KMS-11 (cell line): Measurements from ENCODE around the gene DPH7.
"Not testable (repeated sequence)": the region's sequence is repeated elsewhere in the genome, so short reads cannot be mapped to it uniquely, and the experiment has no call there.

Source experiments
- H2AFZ ChIP-seq: fragments of 200-600 bp; sonication (generic); 2 replicates; pipeline ENCODE4 v1.6.1; 2016; ENCODE audit warnings: antibody characterized with exemption, mixed run types, low read depth
- H3K27ac ChIP-seq: fragments of 200-600 bp; sonication (generic); 2 replicates; pipeline ENCODE4 v1.6.1; 2016; ENCODE audit warnings: mild to moderate bottlenecking, mixed run types
- H3K27me3 ChIP-seq: fragments of 200-600 bp; sonication (generic); 2 replicates; pipeline ENCODE4 v1.6.1; 2017; ENCODE audit warnings: mild to moderate bottlenecking, low read depth, mixed run types, moderate library complexity; ENCODE audit not compliant: insufficient read depth
- H3K36me3 ChIP-seq: fragments of 200-600 bp; sonication (generic); 2 replicates; pipeline ENCODE4 v1.6.1; 2017; ENCODE audit warnings: mild to moderate bottlenecking, mixed run types; ENCODE audit not compliant: insufficient read depth
- H3K4me1 ChIP-seq: fragments of 200-600 bp; sonication (generic); 2 replicates; pipeline ENCODE4 v1.6.1; 2016; ENCODE audit warnings: mild to moderate bottlenecking, low read depth, mixed run types; ENCODE audit not compliant: poor library complexity, severe bottlenecking
- H3K4me2 ChIP-seq: fragments of 200-600 bp; sonication (generic); 2 replicates; pipeline ENCODE4 v1.7.0; 2016; ENCODE audit warnings: mild to moderate bottlenecking, mixed run types
- H3K4me3 ChIP-seq: fragments of 200-600 bp; sonication (generic); IDR thresholded peaks from 2 replicates; pipeline ENCODE4 v1.6.1; 2017; ENCODE audit warnings: low read depth, low read length, mixed read lengths; ENCODE audit not compliant: insufficient read depth
- H3K79me2 ChIP-seq: fragments of 200-600 bp; sonication (generic); 2 replicates; pipeline ENCODE4 v1.6.1; 2016; ENCODE audit warnings: low read depth, mixed run types; ENCODE audit not compliant: insufficient read depth
- H3K9ac ChIP-seq: fragments of 200-600 bp; sonication (generic); 2 replicates; pipeline ENCODE4 v1.6.1; 2016; ENCODE audit warnings: mild to moderate bottlenecking, mixed run types
- H4K20me1 ChIP-seq: fragments of 200-600 bp; sonication (generic); 2 replicates; pipeline ENCODE4 v1.6.1; 2016; ENCODE audit warnings: mild to moderate bottlenecking, mixed run types; ENCODE audit not compliant: insufficient read depth
- TF ChIP-seq, protein P1 (sequence below): fragments of 200-600 bp; sonication (generic); conservative IDR thresholded peaks from 2 replicates; pipeline ENCODE4 v1.6.1; 2017; ENCODE audit warnings: low read depth, mild to moderate bottlenecking, antibody characterized with exemption, low read length, moderate library complexity, mixed read lengths

Gene DPH7

GRCh38 chr9:137535120-137535428 is 43.7 kb downstream of the DPH7 start:
- Histone ChIP-seq H3K36me3 (no peaks in the 10 kb centered on the region), H3K4me1 (peaks cover 10% of the 10 kb centered on the region), H3K9ac (peak overlapping the region; percentile 0; the same call in 1 of the 2 replicates), H2AFZ (peak overlapping the region; percentile 45; the same call in 1 of the 2 replicates), H4K20me1 (no peaks in the 10 kb centered on the region), H3K4me3 (no peak overlapping the region), H3K79me2 (no peaks in the 10 kb centered on the region), H3K27ac (peak overlapping the region; percentile 38; the same call in 1 of the 2 replicates), H3K27me3 (no peaks in the 10 kb centered on the region), H3K4me2 (peak overlapping the region; percentile 5; the same call in 1 of the 2 replicates)
- TF ChIP-seq, protein P1, sequence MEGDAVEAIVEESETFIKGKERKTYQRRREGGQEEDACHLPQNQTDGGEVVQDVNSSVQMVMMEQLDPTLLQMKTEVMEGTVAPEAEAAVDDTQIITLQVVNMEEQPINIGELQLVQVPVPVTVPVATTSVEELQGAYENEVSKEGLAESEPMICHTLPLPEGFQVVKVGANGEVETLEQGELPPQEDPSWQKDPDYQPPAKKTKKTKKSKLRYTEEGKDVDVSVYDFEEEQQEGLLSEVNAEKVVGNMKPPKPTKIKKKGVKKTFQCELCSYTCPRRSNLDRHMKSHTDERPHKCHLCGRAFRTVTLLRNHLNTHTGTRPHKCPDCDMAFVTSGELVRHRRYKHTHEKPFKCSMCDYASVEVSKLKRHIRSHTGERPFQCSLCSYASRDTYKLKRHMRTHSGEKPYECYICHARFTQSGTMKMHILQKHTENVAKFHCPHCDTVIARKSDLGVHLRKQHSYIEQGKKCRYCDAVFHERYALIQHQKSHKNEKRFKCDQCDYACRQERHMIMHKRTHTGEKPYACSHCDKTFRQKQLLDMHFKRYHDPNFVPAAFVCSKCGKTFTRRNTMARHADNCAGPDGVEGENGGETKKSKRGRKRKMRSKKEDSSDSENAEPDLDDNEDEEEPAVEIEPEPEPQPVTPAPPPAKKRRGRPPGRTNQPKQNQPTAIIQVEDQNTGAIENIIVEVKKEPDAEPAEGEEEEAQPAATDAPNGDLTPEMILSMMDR = peak; percentile 8; the same call in 1 of the 2 replicates

DNA sequence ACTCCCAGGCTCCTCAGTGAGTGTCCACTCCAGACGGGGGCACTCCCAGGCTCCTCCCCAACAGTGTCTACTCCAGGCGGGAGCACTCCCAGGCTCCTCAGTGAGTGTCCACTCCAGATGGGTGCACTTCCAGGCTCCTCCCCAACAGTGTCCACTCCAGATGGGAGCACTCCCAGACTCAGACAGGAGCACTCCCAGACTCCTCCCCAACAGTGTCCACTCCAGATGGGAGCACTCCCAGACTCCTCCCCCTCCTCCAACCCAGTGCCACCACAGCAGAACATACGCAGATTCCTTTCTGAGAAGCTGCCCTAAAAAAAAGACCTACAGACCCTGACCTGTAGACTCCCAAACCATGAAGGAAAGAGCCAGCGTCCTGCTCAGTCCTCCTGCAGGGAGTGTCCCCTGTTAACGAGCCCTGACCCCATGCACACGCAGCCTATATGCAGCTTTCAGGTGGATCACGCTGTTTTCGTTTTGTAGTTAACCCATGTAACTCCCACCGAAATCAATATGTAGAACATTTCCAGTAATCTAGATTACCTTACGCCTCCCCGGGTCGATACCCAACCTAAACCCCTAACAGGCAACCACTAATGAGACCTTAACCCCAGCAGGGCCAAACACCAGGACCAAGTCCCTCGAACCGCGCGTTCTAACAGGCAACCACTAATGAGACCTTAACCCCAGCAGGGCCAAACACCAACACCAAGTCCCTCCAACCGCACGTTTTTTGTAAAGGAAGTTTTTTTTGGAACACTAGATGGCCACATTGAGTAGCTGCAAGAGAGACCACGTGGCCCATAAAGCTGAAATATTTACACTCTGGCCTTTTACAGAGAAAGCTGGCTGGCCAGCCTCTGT is 44.2 kb downstream of the DPH7 start:
- Histone ChIP-seq H3K79me2 (no peaks in the 10 kb centered on the region), H3K4me3 (no peak overlapping the region), H3K9ac (peak overlapping the region; percentile 0; the same call in 1 of the 2 replicates), H2AFZ (peak overlapping the region; percentile 45; the same call in 1 of the 2 replicates), H3K27me3 (no peaks in the 10 kb centered on the region), H3K27ac (peak overlapping the region; percentile 38; the same call in 1 of the 2 replicates), H3K4me1 (peaks cover 10% of the 10 kb centered on the region), H3K36me3 (no peaks in the 10 kb centered on the region), H3K4me2 (peak overlapping the region; percentile 5; the same call in 1 of the 2 replicates), H4K20me1 (no peaks in the 10 kb centered on the region)
- TF ChIP-seq, protein P1 = peak; percentile 73

DNA sequence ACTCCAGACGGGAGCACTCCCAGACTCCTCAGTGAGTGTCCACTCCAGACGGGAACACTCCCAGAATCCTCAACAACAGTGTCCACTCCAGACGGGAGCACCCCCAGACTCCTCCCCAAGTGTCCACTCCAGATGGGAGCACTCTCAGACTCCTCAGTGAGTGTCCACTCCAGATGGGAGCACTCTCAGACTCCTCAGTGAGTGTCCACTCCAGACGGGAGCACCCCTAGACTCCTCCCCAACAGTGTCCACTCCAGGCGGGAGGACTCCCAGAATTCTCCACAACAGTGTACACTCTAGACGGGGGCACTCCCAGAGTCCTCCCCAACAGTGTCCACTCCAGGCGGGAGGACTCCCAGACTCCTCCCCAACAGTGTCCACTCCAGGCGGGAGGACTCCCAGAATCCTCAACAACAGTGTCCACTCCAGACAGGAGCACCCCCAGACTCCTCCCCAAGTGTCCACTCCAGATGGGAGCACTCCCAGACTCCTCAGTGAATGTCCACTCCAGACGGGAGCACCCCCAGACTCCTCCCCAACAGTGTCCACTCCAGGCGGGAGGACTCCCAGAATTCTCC is 45.7 kb downstream of the DPH7 start:
- not testable (repeated sequence) for H3K27me3 ChIP-seq, H3K4me2 ChIP-seq

GRCh38 chr9:137531099-137531765 is 47.5 kb downstream of the DPH7 start:
- Histone ChIP-seq H4K20me1 (no peaks in the 10 kb centered on the region), H3K36me3 (no peaks in the 10 kb centered on the region), H3K4me2 (no peak overlapping the region), H3K27ac (no peak overlapping the region), H3K79me2 (no peaks in the 10 kb centered on the region), H2AFZ (no peak overlapping the region), H3K4me3 (no peak overlapping the region), H3K9ac (no peak overlapping the region), H3K4me1 (peaks cover 10% of the 10 kb centered on the region), H3K27me3 (no peaks in the 10 kb centered on the region)
- TF ChIP-seq, protein P1 = no peak

More for the DNA sequence above, 45.7 kb downstream of the DPH7 start:
- H4K20me1 ChIP-seq, H3K79me2 ChIP-seq, H3K4me3 ChIP-seq, H3K27ac ChIP-seq, H2AFZ ChIP-seq, H3K9ac ChIP-seq, H3K36me3 ChIP-seq: not testable (repeated sequence)
- H3K4me1 ChIP-seq = peaks cover 10% of the 10 kb centered on the region
